GM23338 (cell line): ENCODE data around the gene MFNG.

ENCODE experiments used
- CTCF ChIP-seq, 2 experiments: fragments of 200-600 bp in 1 of 2; sonication (generic) in 1 of 2; conservative IDR thresholded peaks; 2 replicates each; pipeline versions ENCODE4 v1.5.1 to v1.6.1; 2016 to 2017; ENCODE audit warnings: antibody characterized with exemption in 2 of 2, low read depth in 2 of 2, mild to moderate bottlenecking in 2 of 2, moderate library complexity in 1 of 2
- REST ChIP-seq: IDR thresholded peaks from one replicate; pipeline ENCODE4 v1.6.1; 2018; ENCODE audit warnings: antibody characterized with exemption; ENCODE audit not compliant: unreplicated experiment

GRCh38 chr22:37526376-37526775 lies 40.2 kb upstream of the MFNG start:
- TF ChIP-seq CTCF (conservative IDR thresholded peaks at IDR 0.05; ENCODE audit: low read depth in 2 of 2), result no peak
- TF ChIP-seq REST, result no peak
